Heart left ventricle (tissue), 16 donors: ENCODE measurements around the gene STEAP3. TPM values are rescaled to one million over a fixed set of nuclear protein-coding genes. Genes with fewer than 3 reads are reported as not detected.
A peak's percentile ranks its signal among the peaks of the same experiment; 100 is the strongest.

Experiments
- ATAC-seq, 4 donors: fragments of 200-7000 bp; cut with Tn5 transposase; one replicate each; pipeline ENCODE4 v1.9.1; 2020 to 2022; ENCODE audit warnings: moderate library complexity in 4 of 4, mild to moderate bottlenecking in 3 of 4, moderate number of reproducible peaks in 1 of 4
- DNase-seq, 5 donors: peaks; one replicate each; pipeline ENCODE4 v3.0.0-alpha.2; 2020
- H3K27ac ChIP-seq, 12 donors: fragments of 200-600 bp; sonication (generic) in 4 of 12; one replicate each; pipeline versions ENCODE4 v1.5.0 to v1.8.0; 2016 to 2022; ENCODE audit warnings: mild to moderate bottlenecking in 2 of 12
- H3K27me3 ChIP-seq, 9 donors: fragments of 200-600 bp; sonication (generic) in 2 of 9; one replicate each; pipeline versions ENCODE4 v1.5.1 to v1.8.0; 2016 to 2022; ENCODE audit warnings: mild to moderate bottlenecking in 3 of 9
- H3K36me3 ChIP-seq, 9 donors: fragments of 200-600 bp; sonication (generic) in 2 of 9; one replicate each; pipeline versions ENCODE4 v1.5.0 to v1.8.0; 2018 to 2022; ENCODE audit warnings: mild to moderate bottlenecking in 2 of 9
- H3K4me1 ChIP-seq, 12 donors: fragments of 200-600 bp; sonication (generic) in 4 of 12; one replicate each; pipeline versions ENCODE4 v1.5.0 to v1.8.0; 2016 to 2022; ENCODE audit warnings: mild to moderate bottlenecking in 3 of 12
- H3K4me3 ChIP-seq, 12 donors: fragments of 200-600 bp; sonication (generic) in 4 of 12; one replicate each; pipeline versions ENCODE4 v1.5.0 to v1.8.0; 2017 to 2022; ENCODE audit warnings: mild to moderate bottlenecking in 9 of 12, moderate library complexity in 4 of 12
- H3K9me3 ChIP-seq, 12 donors: fragments of 200-600 bp; sonication (generic) in 4 of 12; one replicate each; pipeline versions ENCODE4 v1.5.0 to v1.8.0; 2016 to 2022; ENCODE audit warnings: mild to moderate bottlenecking in 1 of 12
- CTCF ChIP-seq, 12 donors: fragments of 200-600 bp; sonication (generic) in 4 of 12; IDR thresholded peaks; one replicate each; pipeline versions ENCODE4 v1.5.0 to v1.8.0; 2018 to 2022; ENCODE audit warnings: antibody characterized with exemption in 12 of 12, mild to moderate bottlenecking in 5 of 12
- POLR2A ChIP-seq, 2 donors: fragments of 450-650 bp; IDR thresholded peaks; one replicate each; pipeline ENCODE4 v1.6.1; 2017; ENCODE audit warnings: antibody characterized with exemption in 2 of 2, mild to moderate bottlenecking in 2 of 2, moderate library complexity in 2 of 2
- WGBS, 4 donors: extraction: QIAGEN DNeasy Blood & Tissue Kit in 2 of 4; methylation state at CpG; one replicate each; pipeline versions ENCODE4 v1.1.5 to v1.1.7; 2013 to 2018; 5-methylcytosine and 5-hydroxymethylcytosine counted together
- intact Hi-C, 10 donors: fragments of 100-400 bp; cut with DNase I; formaldehyde crosslinking; loops; one replicate each; pipeline versions ENCODE4 v1.11.1 to v1.14.2; 2022
- polyA plus RNA-seq, 2 donors: library from polyadenylated mRNA; stranded (reverse); fragments of 200-250 nt; gene quantifications; one replicate each; pipeline ENCODE4 v1.2.3, GENCODE V29; 2013
- total RNA-seq, 9 donors: library from RNA; depleted of rRNA in 2 of 9; stranded (reverse); fragments of >200 nt in 2 of 9; fragmentation: NEBNext Ultra II Directional in 3 of 9; extraction: Animal tissue kit (Norgen Biotek cat#: 25700) in 3 of 9; gene quantifications; one replicate each; pipeline versions ENCODE4 v1.1.0 to v1.2.4, GENCODE V29; 2016 to 2023
- donor health status: ischemic (EF 13 %, LVEDD 7.1; RV severe dilation, severe dysfunction).
- donor health status: healthy with polysubstance abuse.
- donor health status: DM: no; HTN: yes; CAD: no.
- donor health status: DM: no; HTN: no; CAD: no.
- donor health status: ischemic (EF 25% LVEDD 6.9; RV normal size, moderate dysfunction).
- donor health status: ischemic (EF 25% LVEDD 5.7; RV mildly dilated, moderate dysfunction).
- donor health status: healthy.
- donor health status: DM: yes; HTN: yes; CAD: no.
- donor health status: ischemic (EF 35%, LVEDD 5.7; RV mildly dilated, moderate dysfunction).
- donor health status: nonischemic (EF 11% LVEDD 7.7; RV severe dilation, severe dysfunction).
- donor health status: DM: yes; HTN: yes; CAD: no.
- donor health status: PGD.
- donor health status: ischemic (EF 29% LVEDD 5.4; RV normal size, mild dysfunction).
- donor health status: nonischemic (EF 23%, LVEDD 6.1; RV moderate dilation, normal function).

STEAP3 gene
- total and polyA plus RNA-seq, 11 donors: 4.9 to 38.5 (median 11.1) TPM

GRCh38 chr2:119218478-119219064, 5.1 kb upstream of the STEAP3 start:
- intact Hi-C loops: loop anchor here in 5 of 10 donors (2.0 to 5.0 kb wide), 4 partner anchors 72 to 444 kb away; no protein-coding TSS in a partner anchor
- Histone ChIP-seq H3K27me3 (no peaks in the 10 kb centered on the region), H3K27ac (no peak overlapping the region), H3K4me1 (peaks cover 0 to 16% (median 4%) of the 10 kb centered on the region in 12 donors), H3K4me3 (no peak overlapping the region), H3K9me3 (no peaks in the 10 kb centered on the region), H3K36me3 (no peaks in the 10 kb centered on the region)
- ATAC-seq: peak in 3 of 4 donors; percentile 49 to 56 (median 50)
- WGBS, 4 donors: 33 to 45% (median 37%) methylated on average over 6 of the region's 6 CpGs
- TF ChIP-seq CTCF (IDR thresholded peaks at IDR 0.05) (peak; percentile 8 to 61 (median 48)), POLR2A (IDR thresholded peaks at IDR 0.05) (no peak)
- DNase-seq: peak; percentile 23 to 64 (median 51)

- 23 to 50% (median 44%) methylated on average over 6 of the region's 6 CpGs for WGBS, 4 donors
- peaks cover 0 to 5% (median 0%) of the 10 kb centered on the region in 9 donors for H3K27me3 ChIP-seq
- ATAC-seq: no peak
- no peak overlapping the region for H3K27ac ChIP-seq
- H3K4me3 ChIP-seq: no peak overlapping the region
- H3K9me3 ChIP-seq: no peaks in the 10 kb centered on the region
- TF ChIP-seq CTCF (IDR thresholded peaks at IDR 0.05) (no peak), POLR2A (IDR thresholded peaks at IDR 0.05) (no peak)
- H3K36me3 ChIP-seq: no peaks in the 10 kb centered on the region
- H3K4me1 ChIP-seq: peaks cover 0 to 29% (median 14%) of the 10 kb centered on the region in 12 donors
- intact Hi-C loops: loop anchor here in 5 of 10 donors (2.0 to 10.0 kb wide), 7 partner anchors 47 to 442 kb away; no protein-coding TSS in a partner anchor
- no peak for DNase-seq
Observed at GRCh38 chr2:119219873-119220272, 3.8 kb upstream of the STEAP3 start.

- no peak for ATAC-seq
- Histone ChIP-seq H3K4me3 (no peak overlapping the region), H3K4me1 (peaks cover 0 to 30% (median 14%) of the 10 kb centered on the region in 12 donors), H3K36me3 (no peaks in the 10 kb centered on the region), H3K27me3 (peaks cover 0 to 5% (median 0%) of the 10 kb centered on the region in 9 donors), H3K9me3 (no peaks in the 10 kb centered on the region), H3K27ac (no peak overlapping the region)
- intact Hi-C loops: loop anchor here in 2 of 10 donors (5.0 to 10.0 kb wide), 3 partner anchors 46 to 184 kb away; no protein-coding TSS in a partner anchor
- no peak for DNase-seq
- TF ChIP-seq POLR2A (IDR thresholded peaks at IDR 0.05) (no peak), CTCF (IDR thresholded peaks at IDR 0.05) (no peak)
- WGBS, 4 donors: 93 to 95% (median 95%) methylated on average over 2 of the region's 2 CpGs
Observed at GRCh38 chr2:119220720-119221301, 2.8 kb upstream of the STEAP3 start.

GRCh38 chr2:119221609-119222008, 2.0 kb upstream of the STEAP3 start:
- intact Hi-C loops: loop anchor here in 2 of 10 donors (5.0 to 10.0 kb wide), 3 partner anchors 46 to 183 kb away; no protein-coding TSS in a partner anchor
- Histone ChIP-seq H3K27ac (no peak overlapping the region), H3K4me1 (peaks cover 0 to 30% (median 14%) of the 10 kb centered on the region in 12 donors), H3K36me3 (no peaks in the 10 kb centered on the region), H3K4me3 (no peak overlapping the region), H3K9me3 (no peaks in the 10 kb centered on the region), H3K27me3 (peaks cover 0 to 5% (median 0%) of the 10 kb centered on the region in 9 donors)
- no peak for DNase-seq
- TF ChIP-seq POLR2A (IDR thresholded peaks at IDR 0.05): no peak
- TF ChIP-seq CTCF (IDR thresholded peaks at IDR 0.05): no peak
- WGBS, 4 donors: 67 to 78% (median 71%) methylated on average over 5 of the region's 5 CpGs
- ATAC-seq: no peak
